GM18873 (cell line): Measurements from ENCODE around the gene COBLL1.
A peak's percentile ranks its signal among the peaks of the same experiment; 100 is the strongest.

ENCODE experiments used
- ATAC-seq: cut with Tn5 transposase; IDR thresholded peaks from one replicate; pipeline ENCODE4 v1.9.1; 2021; ENCODE audit warnings: mild to moderate bottlenecking, moderate library complexity, moderate number of reproducible peaks; ENCODE audit not compliant: unreplicated experiment, low FRiP score

Gene COBLL1

DNA sequence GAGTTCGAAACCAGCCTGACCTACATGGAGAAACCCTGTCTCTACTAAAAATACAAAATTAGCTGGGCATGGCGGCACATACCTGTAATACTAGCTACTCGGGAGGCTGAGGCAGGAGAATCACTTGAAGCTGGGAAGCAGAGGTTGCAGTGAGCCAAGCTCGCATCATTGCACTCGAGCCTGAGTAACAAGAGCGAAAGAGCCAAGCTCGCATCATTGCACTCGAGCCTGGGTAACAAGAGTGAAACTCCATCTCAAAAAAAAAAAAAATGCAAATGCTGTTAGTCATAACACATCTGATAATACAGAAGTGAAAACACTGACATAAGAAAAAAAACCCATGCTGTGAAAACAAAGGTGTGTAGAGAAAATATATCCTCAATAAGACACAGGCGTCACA is 80.4 kb downstream of the COBLL1 start:
- ATAC-seq = peak; percentile 100

GRCh38 chr2:164760179-164760578 is 81.4 kb downstream of the COBLL1 start:
- no peak for ATAC-seq

- no peak for ATAC-seq
Observed at GRCh38 chr2:164757934-164758695, 83.5 kb downstream of the COBLL1 start.

GRCh38 chr2:164756773-164757172 is 84.8 kb downstream of the COBLL1 start:
- no peak for ATAC-seq

GRCh38 chr2:164755952-164756351 is 85.7 kb downstream of the COBLL1 start:
- no peak for ATAC-seq

DNA sequence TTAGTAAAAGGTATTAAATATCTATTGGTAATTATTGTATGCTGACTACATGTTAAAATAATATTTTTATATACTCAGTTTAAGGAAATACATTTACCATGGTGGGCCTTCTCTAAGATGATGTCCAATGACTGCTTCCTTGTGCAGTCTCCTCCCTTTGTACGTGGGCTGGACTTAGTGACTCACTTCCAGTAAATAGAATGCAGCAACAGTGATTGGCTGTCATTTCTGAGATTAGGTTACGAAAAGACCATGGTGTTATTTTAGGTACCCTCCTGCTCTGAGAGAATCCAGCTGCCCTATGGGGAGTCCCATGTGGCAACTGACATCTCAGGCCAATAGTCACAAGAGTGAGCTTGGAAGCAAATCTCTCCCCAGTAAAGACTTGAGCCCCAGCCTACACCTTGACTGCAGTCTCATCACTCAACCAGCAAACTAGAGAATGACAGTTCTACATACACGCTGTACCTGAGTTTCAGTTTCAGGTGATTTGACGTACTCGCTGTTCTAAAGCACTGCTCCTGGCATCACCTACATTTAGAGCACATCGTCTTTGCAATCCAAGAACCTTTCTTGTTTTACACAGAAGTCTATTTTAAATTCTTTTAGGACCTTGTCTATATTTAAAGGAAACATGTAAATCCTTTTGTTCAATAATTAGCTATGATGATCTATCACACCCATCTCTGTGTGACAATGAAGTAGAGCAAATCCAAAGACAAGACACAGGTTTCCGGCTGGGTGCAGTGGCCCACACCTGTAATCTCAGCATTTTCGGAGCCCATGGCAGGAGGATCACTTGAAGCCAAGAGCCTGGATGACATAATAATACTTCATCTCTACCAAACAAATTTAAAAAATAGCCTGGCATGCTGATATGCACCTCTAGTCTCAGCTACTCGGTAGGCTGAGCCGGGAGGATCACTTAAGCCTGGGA is 87.2 kb downstream of the COBLL1 start:
- ATAC-seq = no peak

GRCh38 chr2:164752956-164753355 is 88.7 kb downstream of the COBLL1 start:
- no peak for ATAC-seq

- no peak for ATAC-seq
Observed at GRCh38 chr2:164747783-164748433, 93.7 kb downstream of the COBLL1 start.

GRCh38 chr2:164747140-164747539 is 94.5 kb downstream of the COBLL1 start:
- no peak for ATAC-seq

GRCh38 chr2:164746713-164747112 is 94.9 kb downstream of the COBLL1 start:
- no peak for ATAC-seq

GRCh38 chr2:164745012-164745797 is 96.4 kb downstream of the COBLL1 start:
- no peak for ATAC-seq

DNA sequence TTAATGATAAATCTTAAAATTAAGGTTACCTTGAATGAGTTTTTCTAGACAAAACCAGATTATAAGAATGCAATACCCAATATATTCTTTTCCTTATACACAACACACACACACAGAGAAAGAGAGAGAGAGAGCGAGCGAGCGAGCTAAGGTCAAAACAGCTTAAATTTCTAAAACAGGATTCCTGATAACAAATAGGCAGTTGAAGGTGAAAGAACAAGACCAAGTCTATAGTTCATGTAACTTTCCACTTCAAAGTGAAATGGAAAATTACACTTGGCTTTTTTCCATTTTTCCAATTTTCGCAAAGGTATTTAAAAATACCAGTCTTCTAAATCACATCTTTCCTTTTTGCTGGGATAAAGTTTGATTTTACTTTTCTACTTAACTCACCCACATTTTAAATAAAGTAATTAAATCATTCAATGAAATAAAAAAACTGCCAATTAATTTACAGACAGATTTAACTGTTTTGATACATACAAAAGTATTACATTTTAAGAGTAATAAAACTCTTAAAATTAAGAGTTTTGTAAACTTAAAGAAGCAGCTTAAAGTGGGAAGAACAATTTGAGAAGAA is 98.8 kb downstream of the COBLL1 start:
- ATAC-seq = no peak

- ATAC-seq = no peak
Observed at GRCh38 chr2:164739966-164740365, 101.7 kb downstream of the COBLL1 start.

- no peak for ATAC-seq
Observed at GRCh38 chr2:164737612-164738081, 104.0 kb downstream of the COBLL1 start.

GRCh38 chr2:164735309-164735919 is 106.2 kb downstream of the COBLL1 start:
- ATAC-seq = no peak

DNA sequence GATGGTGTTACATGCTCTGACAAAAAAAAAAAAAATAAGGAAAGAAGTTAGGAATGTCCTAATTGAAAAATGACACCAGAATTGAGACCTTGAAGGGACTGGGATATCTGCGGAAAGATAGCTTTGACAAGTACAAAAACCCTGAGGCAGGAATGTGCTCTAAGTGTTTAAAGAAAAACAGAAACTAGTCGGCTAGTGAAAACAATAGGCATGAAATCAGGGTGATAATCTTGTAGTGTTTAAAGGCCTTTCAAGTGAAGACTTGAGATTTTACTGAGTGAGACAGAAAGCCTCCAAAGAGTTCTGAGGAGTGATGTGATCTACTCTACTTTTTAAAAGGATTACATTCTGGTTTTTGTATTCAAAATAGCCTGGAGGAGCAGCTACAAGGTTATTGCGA is 107.4 kb downstream of the COBLL1 start:
- no peak for ATAC-seq

DNA sequence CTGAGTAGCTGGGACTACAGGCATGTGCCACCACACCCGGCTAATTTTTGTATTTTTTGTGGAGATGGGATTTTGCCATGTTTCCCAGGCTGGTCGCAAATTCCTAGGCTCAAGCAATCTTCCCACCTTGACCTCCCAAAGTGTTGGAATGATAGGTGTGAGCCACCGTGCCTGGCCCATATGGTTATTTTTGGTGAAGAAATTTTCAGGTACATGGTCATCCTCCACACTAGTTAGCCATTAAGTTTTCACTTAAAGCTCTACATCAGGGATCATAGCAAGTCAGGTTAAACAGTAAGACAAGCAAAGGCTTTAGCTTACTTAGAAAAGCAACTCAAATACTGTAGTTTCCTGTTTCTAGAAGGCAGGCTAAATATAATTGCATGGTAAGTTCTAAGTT is 116.1 kb downstream of the COBLL1 start:
- ATAC-seq = no peak

GRCh38 chr2:164722616-164723338 is 118.8 kb downstream of the COBLL1 start:
- ATAC-seq = no peak

- no peak for ATAC-seq
Observed at GRCh38 chr2:164721430-164721829, 120.2 kb downstream of the COBLL1 start.
